Measurements from ENCODE around the gene WDR62. TPM values are rescaled to one million over a fixed set of nuclear protein-coding genes. Genes with fewer than 3 reads are reported as not detected.

WDR62 gene
- total RNA-seq, 1 donor from 2014 or later = 28.7 TPM

GRCh38 chr19:36103040-36103626 lies 48.4 kb downstream of the WDR62 start:
- ATAC-seq (no peak), DNase-seq (no peak)
- intact Hi-C loops (cut with micrococcal nuclease) = no loop called here

- intact Hi-C loops (cut with micrococcal nuclease) = no loop called here
- DNase-seq (no peak), ATAC-seq (no peak)
Observed at GRCh38 chr19:36103842-36104552, 49.3 kb downstream of the WDR62 start.

GRCh38 chr19:36106441-36106840 lies 51.7 kb downstream of the WDR62 start:
- DNase-seq (peak; percentile 55), ATAC-seq (peak; percentile 62)
- intact Hi-C loops (cut with micrococcal nuclease) = no loop called here

GRCh38 chr19:36106991-36107390 lies 52.3 kb downstream of the WDR62 start:
- intact Hi-C loops (cut with micrococcal nuclease) = no loop called here
- no peak for ATAC-seq
- no peak for DNase-seq

DNA sequence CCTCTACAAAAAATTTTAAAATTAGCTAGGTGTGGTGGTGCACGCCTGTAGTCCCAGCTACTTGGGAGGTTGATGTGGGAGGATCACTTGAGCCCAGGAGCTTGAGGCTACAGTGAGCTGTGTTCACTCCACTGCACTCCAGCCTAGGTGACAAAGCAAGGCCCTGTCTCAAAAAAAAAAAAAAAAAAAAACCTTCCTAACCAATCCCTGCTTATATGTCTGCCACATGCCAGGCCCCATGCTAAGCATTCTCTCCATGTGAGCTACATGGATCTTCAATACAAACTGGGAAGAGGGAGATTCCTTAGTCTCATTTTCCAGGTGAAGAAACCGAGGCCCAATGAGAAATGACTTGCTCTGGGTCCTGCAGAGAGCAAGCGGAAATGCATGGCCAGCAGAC lies 54.0 kb downstream of the WDR62 start:
- no peak for ATAC-seq
- intact Hi-C loops (cut with micrococcal nuclease) = no loop called here
- DNase-seq = no peak

- intact Hi-C loops (cut with micrococcal nuclease) = no loop called here
- no peak for ATAC-seq
- no peak for DNase-seq
Observed at GRCh38 chr19:36110487-36111199, 55.9 kb downstream of the WDR62 start, which contains the start of gene OVOL3. TSS of gene OVOL3 (plus strand) at chr19:36111143. CDS start at chr19:36111203, 60 bp downstream.

- intact Hi-C loops (cut with micrococcal nuclease) = no loop called here
- DNase-seq = no peak
- no peak for ATAC-seq
Observed at GRCh38 chr19:36111200-36111539, 56.5 kb downstream of the WDR62 start.

DNA sequence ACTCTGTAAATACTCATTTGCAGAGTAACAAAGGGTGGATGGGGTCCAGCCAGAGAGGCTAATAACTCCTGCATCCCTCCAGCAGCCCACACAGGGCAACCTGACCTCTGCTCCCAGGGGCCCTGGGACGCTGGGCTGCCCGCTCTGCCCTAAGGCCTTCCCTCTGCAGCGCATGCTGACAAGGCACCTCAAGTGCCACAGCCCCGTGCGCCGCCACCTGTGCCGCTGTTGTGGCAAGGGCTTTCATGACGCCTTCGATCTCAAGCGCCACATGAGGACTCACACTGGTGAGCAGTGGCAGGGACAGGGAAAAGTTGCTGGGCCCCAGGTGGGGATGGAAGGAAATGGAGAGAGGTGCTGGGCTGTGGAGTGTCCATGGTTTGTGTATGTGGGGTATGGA lies 58.0 kb downstream of the WDR62 start:
- intact Hi-C loops (cut with micrococcal nuclease) = no loop called here
- DNase-seq (no peak), ATAC-seq (no peak)

GRCh38 chr19:36113425-36113824 lies 58.7 kb downstream of the WDR62 start:
- intact Hi-C loops (cut with micrococcal nuclease) = no loop called here
- DNase-seq (no peak), ATAC-seq (no peak)

DNA sequence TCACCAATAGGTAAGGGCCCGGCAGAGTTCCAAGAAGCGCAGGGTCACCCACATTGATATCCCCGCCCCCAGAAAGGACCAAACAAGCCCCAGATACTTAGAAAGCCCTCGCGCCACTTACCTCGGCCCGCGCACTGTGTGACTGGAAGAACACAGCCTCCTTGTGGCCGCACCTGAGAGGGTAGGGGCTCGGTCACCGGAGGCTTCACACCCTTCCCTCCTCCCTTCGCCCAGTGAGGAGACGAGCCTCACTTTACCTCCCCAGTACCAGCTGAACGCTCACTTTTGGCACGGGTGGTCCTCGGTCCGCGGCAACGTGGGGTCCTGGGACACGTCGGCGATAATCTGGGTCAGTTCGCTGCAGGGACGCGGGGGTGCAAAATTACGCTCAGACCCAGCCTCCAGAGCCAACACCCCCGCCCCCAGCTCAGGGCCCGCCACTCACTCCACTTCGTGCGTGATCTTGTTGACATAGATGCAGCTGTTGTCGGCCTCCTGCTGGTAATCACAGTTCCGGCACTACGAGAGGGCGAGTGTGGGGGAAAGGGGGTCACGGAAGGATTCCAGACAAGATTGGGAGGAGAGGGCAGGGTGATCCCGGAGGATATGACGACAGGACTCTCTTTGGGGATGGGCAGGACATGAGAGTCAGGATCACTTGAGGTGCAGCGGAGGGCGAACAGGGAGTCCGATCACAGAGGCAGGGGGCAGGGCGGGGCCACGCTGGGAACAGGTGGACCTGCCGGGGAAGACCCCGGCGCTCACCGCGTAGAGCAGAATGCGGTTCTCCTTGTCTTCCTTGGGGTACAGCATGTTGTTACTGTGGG lies 59.4 kb downstream of the WDR62 start:
- intact Hi-C loops (cut with micrococcal nuclease) = no loop called here
- no peak for DNase-seq
- ATAC-seq = no peak

- intact Hi-C loops (cut with micrococcal nuclease) = no loop called here
- DNase-seq = peak; percentile 98
- peak; percentile 94 for ATAC-seq
Observed at GRCh38 chr19:36114721-36115452, 60.2 kb downstream of the WDR62 start, which contains the start of gene POLR2I. TSS of gene POLR2I (minus strand) at chr19:36114875. CDS start at chr19:36114856, 19 bp downstream.

DNA sequence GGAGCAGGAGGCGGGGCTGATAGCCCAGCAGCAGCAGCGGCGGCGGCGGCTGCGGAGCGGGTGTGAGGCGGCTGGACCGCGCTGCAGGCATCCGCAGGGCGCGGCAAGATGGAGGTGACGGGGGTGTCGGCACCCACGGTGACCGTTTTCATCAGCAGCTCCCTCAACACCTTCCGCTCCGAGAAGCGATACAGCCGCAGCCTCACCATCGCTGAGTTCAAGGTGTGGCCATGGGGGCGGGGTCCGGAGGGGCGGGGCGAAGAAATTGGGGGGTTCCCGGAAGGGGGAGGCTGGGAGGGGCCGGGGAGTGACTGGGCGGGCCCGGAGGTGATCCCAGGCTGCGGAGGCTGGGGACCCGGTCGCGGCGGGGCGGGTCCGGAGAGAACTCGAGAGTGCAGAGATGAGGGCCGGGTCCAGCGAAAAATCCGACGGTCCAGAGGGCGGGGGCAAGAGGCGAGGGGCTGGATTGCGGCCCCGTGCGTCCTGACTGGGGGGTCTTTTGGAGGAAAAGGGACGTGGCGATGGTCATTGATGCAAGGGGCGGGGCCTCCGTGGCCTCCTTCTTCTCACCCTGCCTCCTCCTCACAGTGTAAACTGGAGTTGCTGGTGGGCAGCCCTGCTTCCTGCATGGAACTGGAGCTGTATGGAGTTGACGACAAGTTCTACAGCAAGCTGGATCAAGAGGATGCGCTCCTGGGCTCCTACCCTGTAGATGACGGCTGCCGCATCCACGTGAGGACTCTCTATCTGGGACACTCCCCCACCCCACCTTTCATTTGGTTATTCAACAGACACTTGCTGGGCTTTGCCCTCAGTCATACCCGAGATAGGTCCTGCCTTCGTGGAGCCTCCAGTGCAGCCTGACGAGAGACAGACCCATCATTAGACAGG lies 61.0 kb downstream of the WDR62 start, which contains the start of gene TBCB:
TSS of gene TBCB (plus strand) at position 16 of the 891 bp plus-strand sequence. CDS start at position 109, 93 bp downstream.
- intact Hi-C loops (cut with micrococcal nuclease) = no loop called here
- peak; percentile 88 for DNase-seq
- ATAC-seq = peak; percentile 69

DNA sequence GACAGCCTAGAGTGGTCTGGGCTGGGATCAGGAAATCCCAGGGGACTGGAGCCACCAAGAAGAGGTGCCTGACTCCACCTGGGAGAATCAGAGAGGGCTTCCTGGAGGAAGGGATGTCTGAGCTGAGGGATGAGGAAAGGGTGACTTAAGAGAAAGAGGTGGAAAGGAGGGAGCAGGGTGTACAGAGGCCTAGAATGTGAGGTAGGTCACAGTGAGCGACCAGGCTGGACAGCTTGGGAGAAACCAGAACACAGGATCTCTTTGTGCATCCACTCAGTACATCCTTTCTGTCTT lies 61.6 kb downstream of the WDR62 start:
- ATAC-seq (no peak), DNase-seq (no peak)
- intact Hi-C loops (cut with micrococcal nuclease) = no loop called here

DNA sequence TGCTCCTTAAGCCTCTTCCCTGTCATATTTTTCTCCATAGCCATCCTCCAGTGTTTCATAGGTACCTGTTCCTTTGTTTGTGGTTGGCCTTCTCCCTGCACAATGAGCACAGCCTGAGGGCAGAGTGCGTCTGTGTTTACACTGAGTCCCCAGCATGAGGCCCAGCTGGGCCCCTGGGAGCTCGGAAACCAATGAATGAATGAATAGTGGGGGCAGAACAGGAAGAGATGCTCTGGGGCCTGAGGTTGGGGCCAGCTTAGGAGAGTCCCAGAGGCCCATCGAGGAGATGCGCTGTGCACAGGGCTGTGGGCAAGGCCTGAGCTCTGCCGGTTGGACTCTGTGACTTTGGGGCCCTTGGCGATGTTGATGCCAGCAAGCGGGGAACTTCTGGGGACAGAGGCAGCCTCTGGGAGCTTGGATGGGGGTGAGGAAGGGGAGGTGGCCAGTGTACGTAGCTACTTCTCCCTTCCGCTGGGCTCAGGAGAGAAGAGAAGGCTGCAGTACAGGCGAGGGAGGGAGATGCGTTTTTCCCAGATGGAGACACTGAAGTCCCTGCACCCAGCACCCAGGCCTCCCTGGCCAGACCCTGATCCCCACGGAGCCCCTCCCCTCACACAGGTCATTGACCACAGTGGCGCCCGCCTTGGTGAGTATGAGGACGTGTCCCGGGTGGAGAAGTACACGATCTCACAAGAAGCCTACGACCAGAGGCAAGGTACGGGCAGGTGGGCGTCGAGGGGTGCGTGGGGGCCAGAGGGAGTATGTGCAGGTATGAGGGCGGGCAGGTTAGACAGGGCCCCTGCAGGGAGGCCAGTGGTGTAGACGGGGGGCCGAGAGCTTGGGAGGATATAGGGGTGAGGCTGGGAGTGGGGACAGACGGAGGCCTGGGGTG lies 65.6 kb downstream of the WDR62 start:
- DNase-seq (no peak), ATAC-seq (no peak)
- intact Hi-C loops (cut with micrococcal nuclease) = no loop called here

DNA sequence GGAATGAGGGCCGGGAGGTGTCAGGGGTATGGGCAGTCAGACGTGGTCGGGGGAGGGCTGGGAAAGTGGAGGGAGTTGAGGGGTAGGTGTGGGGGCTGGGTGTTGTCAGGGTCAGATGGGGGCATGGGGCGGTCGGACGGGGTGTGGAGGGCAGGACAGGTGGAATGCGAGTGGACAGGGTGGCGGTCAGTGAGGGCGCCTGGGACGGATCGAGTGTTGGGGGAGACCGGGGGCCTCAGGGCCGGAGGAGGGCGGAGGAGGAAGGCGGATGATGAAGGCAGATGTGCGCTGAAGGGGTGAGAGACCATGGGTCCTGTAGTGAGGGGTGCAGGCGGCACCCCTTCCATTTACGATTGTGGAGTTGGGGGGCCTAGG lies 66.3 kb downstream of the WDR62 start:
- DNase-seq (no peak), ATAC-seq (no peak)
- intact Hi-C loops (cut with micrococcal nuclease) = no loop called here

GRCh38 chr19:36121486-36122124 lies 66.9 kb downstream of the WDR62 start:
- intact Hi-C loops (cut with micrococcal nuclease) = no loop called here
- ATAC-seq (no peak), DNase-seq (no peak)

DNA sequence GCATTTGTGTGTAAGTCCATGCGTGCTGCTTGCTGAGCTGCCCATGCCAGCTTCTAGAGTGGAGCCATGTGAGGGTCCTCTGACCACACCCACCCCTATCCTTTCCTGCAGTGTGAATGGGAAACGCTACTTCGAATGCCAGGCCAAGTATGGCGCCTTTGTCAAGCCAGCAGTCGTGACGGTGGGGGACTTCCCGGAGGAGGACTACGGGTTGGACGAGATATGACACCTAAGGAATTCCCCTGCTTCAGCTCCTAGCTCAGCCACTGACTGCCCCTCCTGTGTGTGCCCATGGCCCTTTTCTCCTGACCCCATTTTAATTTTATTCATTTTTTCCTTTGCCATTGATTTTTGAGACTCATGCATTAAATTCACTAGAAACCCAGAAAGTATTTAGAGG lies 70.9 kb downstream of the WDR62 start:
- intact Hi-C loops (cut with micrococcal nuclease) = loop anchor here (5.0 kb wide), 1 partner anchor 47 kb away; no protein-coding TSS in a partner anchor
- no peak for DNase-seq
- ATAC-seq = no peak

All from left ventricle myocardium superior (tissue), 1 donor.